SKM-1 treated with dmso at 0.1 percent for 144 hours (cell line): Measurements from ENCODE around the gene MORN1.

Experiments used
- DNase-seq: peaks from one replicate; lab custom pipeline; 2025; ENCODE audit not compliant: unreplicated experiment; lab: John Stamatoyannopoulos, UW

The MORN1 gene

DNA sequence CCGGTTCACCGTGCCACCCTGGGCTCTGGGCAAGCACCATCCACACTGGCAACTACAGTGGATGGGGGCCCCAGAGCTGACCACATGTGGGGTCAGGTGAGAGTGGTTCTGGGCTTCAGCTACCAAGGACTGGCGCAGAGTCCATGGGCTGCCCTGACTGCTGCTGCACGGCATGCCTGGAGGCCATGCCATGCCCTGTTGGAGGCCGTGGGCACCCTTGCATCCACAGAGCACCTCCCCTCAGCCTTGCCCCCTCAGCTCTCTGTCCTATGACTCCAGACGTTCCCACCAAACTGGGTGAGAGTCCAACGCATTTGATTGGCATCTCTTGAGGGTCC, 15.5 kb downstream of the MORN1 start:
- no peak for DNase-seq

DNA sequence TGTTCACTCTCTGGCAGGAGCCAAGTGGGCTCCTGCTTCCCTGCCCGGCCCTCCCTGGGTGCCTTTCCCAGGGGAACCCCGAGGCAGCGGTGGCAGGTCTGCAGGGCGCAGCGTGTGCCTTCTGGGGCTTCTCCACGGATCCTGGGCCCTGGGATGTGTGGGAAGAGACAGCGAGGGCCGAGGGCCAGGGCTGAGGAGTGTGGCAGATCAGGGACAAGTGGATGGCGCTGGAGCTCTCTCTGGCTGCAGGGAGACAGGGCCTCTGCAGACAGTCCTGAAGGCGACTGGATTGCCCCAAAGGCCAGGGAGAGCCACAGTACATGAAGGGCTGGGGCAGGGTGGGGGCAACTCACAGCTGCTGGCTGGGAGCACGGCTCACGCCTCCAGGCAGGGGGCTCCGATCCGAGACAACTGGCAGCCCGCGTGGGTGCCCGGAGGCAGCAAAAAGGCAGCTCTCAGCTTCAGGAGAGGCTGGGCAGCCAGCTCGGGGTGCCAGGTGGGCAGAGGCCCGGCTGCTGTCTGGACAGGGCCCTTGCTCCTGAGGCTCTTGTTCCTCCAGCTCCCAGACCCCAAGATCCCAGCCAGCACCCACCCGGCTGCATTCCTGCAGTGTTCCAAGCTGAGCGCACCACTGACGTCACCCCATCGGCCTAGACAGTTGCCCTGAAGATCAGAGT, 16.0 kb downstream of the MORN1 start:
- no peak for DNase-seq

DNA sequence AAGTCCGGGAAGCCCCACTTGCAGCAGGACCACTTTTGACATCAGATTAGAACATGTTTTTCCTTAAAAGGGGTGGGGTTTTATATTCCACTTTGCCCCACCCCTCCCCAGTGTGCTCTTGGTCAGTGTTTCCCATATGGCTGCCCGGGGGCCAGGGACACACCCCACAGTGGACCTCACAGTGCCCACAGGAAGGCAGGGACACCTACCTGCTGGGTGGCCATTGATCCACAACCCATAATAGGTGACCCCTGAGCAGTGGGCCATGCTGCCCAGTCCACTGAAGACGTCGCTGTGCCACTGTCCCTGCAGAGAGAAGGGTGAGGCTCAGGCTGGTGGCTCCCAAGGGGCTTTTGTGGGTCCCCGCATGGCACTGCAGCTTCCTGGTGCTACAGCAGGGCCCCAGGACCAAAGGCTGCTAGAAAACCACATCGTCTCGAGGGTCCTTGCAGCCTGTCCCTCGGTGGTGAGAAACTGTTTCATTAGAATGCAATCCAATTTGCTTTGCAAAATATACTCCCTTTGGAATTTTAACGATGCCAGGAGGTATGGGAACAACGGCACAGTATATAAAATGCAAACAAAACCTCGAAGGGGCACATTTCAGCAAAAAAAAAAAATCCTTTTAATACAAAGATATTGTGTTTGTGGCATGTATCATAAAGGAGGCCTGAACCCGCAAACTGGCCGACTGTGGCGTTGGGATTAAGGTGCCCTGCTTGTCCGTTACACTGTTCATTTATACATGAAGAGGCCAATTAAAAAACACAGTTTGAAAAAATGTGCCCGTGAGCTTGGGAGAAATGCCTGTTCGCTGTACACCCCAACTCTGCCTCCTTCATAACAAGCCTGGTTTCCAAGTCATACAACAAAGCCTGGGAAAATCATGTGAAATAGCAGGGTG, 16.9 kb downstream of the MORN1 start:
- DNase-seq, result no peak

DNA sequence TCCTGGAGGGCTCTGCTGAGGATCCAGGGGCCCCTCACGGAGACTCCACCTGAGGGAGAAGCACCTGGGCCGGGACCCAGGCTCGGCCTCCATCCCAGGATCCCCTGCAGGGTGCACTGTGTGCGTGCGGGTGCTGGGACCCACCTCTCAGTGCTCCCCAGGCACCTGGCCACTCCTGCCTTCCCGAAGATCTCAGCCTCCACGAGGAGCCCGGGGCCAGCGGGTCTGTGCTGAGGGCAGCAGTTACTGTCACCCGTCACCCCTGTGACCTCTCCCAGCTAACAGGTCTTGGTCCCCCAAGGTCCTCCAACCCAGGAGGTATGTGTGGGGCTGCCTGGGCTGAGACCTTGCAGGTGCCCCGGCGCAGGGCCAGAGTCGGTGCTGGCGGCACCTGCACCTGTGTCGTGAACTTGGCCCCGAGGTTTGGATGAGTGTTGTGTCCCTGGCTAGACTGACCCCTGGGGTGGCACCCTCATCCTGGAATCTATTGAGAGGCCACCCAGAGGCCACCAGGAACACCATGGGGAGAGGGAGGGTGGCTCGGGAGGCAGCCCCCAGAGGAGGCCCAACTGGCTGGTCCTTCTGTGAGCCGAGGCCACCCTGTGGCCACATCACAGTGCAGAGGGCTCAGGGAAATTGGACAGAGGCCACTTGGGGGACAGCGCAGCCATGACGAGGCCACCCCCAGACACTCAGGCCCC, 17.7 kb downstream of the MORN1 start:
- no peak for DNase-seq

DNA sequence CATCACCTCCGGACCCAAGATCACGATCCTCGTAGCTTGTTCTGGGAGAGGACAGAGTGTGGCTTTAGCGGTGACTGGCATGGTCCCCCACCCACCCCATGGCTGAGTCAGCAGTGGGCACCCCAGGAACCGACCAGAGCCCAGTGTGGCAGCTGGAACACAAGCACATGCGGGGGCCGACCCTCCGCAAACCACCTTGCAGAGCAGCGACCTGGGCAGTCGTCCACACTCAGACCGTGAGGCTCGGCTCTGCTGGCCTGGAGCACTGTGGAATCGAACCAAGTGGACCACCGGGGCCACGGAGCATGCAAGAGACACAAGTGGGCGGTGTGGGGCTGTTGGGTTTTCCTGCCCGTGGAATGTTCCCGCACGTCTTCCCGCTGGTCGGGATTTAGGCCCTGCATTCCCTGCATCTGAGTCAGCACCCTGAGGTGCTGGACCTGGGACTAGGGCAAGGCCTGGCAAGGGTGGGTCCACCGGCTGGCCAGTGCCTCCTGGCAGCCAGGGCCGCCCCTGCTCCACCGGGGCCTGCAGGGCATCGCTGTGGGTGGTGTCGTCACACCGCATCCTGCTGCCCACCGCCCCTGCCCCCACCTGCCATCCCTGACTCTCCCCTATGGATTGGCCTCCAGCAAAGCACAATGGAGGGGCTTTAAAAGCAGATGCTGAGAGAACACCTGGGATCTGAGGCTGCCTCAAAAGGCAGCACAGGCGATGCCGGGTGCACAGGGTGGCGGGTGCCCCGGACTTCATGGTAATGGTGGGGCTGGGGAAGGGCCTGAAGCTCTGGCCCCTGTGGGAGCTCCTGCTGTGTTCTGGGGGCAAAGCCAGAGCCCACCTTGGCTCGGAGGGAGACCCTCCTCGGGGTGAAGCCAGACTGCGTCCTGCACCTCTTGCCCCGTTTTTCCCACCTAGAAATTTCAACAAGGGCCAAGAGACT, 18.5 kb downstream of the MORN1 start:
- DNase-seq, result no peak

DNA sequence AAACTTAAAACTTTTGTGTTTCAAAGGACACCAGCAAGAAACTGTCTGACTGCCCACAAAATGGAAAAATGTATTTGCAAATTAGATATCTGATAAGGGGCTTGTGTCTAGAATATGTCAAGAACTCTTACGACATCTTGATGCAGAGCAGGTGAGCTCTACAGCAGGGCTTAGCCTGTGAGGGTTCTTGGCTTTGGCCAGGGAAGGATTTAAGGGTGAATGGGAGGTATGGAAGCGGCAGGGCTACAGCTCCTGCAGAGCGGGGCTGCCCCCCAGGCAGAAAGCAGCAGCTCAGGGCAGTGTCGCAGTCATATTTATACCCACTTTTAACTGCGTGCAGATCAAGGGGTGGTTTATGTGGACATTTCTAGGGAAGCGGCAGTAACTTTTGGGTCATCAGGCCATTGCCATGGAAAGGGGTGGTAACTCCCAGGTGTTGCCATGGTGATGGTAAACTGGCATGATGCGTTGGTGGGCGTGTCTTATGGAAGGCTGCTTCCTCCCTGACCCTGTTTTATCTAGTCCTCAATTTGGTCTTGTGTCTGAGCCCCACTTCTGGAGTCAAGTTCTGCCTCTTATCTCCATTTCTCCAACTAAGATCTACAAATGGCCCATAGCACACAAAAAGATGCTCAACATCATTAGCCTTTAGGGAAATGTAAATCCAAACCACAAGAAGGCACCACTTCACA, 23.2 kb downstream of the MORN1 start:
- DNase-seq, result no peak

DNA sequence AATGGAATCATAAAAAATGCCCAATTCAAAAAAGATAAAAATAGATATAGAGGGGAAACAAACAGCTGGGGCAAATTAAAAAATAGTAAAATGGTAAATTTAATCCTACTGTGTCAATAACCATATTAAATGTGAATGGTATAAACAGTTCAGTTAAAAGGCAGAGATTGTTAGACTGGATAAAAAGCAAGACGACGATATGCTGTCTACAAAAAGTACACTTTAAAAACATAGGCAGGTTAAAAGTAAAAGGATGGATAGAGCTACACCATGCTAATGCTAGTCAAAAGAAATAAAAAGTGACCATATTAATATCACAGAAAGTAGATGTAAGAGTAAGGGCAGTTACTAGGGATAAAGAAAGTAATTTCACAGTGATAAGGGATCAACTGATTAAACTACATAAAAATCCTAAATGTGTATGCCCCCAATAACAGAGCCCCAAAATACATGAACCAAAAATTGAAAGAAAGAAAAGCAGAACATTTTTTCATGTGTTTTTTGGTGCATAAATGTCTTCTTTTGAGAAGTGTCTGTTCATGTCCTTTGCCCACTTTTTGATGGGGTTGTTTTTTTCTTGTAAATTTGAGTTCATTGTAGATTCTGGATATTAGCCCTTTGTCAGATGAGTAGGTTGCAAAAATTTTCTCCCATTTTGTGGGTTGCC, 27.4 kb downstream of the MORN1 start:
- DNase-seq, result no peak

DNA sequence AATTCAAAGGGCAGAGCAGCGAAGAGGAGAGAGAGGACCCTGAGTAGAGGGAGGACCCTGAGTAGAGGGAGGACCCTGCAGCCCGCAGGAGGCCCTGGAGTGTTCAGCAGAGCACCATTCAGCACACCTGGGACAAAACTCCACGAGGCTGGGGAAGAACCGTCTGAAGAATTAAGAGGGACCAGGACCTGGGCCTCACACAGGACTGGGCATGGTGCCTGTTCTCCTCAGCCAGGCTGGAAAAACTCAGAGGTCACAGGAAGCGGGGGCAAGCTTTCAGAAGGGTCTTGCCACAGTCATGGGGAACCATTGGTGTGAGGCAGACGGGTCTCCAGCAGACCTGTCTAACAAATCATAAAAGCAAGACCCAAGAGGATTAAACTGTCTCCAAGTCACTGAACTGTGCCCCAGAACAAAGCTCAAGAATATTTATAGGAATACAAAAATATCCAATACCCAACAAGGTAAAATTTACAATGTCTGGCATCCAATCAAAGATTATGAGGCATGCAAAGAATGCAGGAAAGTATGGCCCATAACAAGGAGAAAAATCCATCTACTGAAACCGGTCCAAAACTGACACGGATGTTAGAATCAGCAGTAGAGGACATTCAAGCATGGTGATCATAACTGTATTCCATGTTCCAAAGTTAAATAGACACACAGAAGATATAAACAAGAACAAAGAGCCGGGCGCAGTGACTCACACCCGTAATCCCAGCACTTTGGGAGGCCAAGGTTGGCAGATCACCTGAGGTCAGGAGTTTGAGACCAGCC, 30.6 kb downstream of the MORN1 start:
- DNase-seq, result no peak

DNA sequence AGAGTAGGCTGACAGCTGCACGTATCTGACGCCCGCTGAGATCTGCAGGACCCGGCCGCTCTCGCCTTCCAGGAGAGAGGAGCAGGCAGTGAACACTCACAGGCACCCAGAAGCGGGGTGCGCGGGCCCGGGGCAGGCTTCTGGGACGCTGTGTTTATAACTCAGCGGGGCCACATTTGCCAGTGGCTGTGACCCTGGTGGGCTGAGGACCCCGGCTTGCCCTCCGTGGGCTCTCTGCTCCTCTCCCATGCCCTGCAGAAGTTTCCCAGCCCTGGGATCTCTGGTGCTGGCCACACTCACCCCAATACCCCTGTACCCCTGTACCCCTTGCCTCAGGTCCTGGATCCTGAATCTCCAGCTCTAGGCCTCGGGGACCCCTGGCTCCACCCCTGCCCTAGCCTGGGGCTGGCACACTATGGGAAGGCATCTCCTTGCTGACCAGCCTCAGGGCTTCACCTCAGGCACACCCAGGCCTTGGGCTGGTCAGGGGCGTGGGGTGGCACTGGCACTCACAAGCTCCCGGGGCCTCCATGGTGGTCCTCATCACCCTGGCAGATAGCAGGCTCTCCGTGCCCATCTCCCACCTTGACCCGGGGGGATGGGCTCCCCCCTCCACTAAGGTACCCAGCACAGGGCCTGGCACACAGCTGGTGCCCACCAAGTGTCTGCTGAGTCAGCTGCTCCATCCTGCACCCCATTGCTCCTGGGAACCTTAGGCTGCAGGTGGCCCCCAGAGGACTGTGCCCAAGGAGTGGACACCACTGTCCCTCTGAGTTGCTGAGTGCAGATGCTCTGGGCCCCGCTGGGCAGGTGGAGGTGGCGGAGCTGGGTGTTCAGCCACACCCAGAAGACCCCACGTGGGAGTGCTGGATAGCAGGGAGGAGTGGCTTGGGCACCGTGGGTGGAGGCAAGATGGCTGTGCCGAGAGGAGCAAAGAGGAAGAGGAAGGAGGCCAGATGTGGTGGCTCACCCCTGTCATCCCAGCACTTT, 32.4 kb downstream of the MORN1 start:
- DNase-seq, result no peak

DNA sequence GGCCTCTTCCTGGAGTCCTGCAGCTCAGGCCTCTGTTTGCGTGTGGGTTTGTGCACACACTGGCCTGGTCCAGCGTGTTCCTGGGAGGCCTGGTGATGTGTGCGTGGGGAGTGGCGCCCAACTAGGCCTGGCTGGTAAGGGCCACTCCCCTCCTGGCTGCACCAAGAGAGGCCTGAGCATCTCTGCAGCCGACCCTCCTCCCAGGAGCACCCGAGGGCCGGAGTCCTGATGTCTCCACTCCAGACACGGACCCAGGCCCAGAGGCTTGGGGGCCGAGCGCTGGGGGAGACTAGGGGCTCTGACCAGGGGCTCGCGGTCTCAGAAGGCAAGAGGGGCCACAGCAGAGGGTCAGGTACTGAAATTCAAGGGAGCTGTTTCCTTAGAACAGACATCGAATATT, 33.3 kb downstream of the MORN1 start:
- no peak for DNase-seq

DNA sequence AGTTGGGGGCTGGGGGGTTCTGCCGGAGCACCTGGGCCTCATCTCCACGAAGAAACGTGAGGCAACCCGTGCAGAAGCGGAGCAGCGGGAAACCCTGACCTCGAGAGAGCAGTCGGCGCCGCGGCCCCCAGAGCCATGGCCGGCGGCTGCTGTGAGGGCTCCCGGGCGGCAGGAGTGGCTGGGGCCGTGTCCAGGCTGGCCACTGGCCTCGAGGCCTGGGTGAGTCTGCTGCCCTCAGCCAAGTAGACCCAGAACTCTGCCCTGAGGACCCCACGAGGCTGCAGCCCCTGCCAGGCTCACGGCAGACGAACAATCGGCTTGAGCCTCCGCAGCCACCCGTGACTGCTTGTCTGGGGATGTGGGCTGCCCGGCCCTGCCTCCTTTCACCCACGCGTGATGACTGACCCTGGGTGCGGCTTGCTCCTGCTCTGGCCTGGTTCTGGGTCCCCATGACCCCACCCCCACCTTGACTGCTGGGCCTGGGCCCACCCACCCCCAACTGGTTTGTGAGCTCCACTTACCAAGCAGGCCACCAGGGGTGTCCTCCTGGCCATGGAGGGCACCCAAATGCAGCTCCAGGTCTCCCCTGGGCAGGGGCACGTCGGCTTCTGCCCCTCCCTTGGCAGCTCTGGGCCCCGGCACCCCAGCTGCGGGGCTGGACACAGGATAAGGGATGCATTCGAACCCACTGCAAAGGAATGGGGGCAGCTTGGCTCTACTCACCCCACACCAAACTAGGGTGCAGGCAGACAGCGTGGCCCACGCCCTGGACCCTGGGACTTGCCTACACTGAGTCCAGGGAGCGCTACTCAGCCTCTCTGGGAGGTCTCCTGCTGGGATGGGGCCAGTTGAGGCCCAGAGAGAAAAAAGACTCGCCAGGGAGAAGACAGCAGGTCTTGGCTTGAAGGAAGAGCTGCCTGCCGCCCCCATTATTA, 34.2 kb downstream of the MORN1 start:
- no peak for DNase-seq

DNA sequence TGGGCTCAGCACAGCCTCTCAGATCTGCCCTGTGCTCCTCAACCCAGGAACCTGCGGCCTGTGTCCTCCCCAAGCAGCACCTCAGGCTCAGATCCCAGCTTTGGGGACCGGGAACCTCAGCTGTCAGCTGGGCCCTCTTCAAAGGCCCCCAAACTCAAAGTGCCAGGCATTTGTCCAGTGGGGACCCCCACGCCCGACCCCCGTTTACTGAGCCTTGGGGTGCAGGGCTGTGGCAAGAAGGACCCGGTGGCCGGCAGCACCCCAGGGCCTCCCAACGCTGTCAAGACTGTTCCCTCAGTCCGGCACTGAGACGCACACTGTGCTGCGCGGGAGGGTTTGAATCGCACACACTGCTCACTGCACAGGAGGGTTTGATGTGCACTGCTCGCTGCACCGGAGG, 35.0 kb downstream of the MORN1 start:
- no peak for DNase-seq

DNA sequence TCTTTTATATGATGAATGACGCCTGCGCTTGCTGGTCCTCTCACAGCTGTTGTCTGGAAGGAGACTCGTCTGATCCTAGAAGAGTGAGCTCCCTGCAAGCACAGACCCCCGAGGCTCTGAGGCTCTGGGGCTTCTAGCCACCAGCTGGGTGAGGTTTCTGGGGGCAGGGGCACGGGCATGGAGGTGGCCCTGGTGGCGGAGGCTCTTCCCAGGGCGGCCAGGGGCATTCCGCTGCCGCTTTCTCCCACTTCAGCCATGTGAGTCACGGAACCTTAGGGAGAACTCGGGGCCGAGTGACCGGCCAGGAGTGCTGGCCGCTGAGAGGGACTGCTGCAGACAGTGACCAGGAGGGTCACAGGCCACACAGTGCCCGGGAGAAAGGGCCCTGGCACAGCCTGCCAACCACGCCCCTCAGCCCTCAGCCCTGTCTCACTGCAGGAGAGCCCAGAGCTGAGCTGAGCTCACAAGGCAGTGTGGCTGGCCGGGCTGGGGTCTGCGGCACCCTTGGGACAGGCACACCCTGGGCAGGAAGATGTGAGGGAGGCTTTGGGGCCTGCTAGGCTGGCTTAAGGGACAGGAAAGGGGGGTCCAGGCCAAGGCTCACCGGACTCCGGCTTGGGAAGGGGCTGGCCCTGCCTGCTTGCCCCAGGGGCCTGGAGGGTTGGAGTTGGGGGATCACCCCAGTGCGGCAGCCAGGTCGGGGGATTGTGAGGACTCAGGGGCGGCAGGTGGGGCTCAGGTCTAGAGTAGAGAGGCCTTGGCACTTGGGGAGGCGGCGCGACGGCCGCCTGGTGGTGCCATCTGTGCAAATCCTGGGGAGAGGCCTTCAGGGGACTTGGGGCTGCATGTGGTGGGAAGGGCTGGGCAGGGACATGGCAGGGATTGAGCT, 35.7 kb downstream of the MORN1 start:
- DNase-seq, result no peak

DNA sequence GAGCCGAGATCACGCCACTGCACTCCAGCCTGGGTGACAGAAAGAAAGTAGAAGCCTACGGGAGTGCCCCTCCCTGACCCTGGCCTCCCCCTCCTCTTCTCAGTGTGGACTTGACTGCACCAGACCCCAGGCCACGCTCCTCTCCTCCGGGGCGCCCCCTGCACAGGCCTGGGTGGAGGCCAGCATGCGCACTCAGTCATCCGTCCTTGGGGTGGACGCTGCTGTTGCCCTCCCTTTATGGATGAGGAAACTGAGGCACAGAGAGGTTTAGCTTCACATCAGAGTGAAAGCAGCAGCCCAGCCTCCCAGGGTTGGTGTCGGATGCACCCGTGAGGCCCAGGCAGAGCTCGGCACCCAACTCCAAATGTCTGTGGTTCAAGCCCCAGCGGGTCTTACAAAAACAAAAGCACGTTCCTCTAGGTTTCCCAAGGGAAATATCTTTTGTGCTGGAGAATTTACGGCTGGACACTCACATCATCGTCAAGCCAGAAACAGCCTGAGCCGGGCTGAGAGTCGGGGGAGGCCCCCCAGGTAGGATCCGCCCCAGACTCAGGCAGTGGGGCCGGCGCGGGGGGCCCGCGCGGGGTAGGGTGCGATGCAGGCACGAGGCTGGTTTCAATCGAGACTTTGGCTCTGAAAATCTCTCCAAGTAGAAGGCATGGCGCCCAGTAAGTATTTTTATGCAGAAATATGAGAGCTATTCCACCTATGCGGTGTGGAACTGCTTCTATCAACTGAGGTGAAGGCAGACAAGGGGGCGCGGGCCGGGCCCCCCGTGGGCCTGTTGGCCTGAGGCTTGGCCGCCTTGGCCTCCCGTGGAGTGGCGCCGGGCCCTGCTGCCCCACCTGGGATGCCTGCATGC, 36.6 kb downstream of the MORN1 start:
- DNase-seq, result no peak
